Body of pancreas (tissue), 4 donors: ENCODE data around the gene SAA2.

ENCODE experiments used
- CTCF ChIP-seq, 7 experiments: fragments of 450-650 bp in 4 of 7; fragments of 200-600 bp in 3 of 7; sonication (generic) in 3 of 7; IDR thresholded peaks; one replicate each; pipeline ENCODE4 v1.5.1; 2016 to 2019; ENCODE audit warnings: antibody characterized with exemption in 7 of 7
- POLR2A ChIP-seq, 3 donors: fragments of 450-650 bp; IDR thresholded peaks; one replicate each; pipeline ENCODE4 v1.6.1; 2016; ENCODE audit warnings: antibody characterized with exemption in 3 of 3, mild to moderate bottlenecking in 2 of 3

- no peak for TF ChIP-seq CTCF (IDR thresholded peaks at IDR 0.05)
- TF ChIP-seq POLR2A (IDR thresholded peaks at IDR 0.05) = no peak
Measured at GRCh38 chr11:18235394-18236334, 12.8 kb downstream of the SAA2 start.
